ENCODE measurements around the gene TMEM217. TPM values are rescaled to one million over a fixed set of nuclear protein-coding genes. Genes with fewer than 3 reads are reported as not detected.

TMEM217 gene
- total and polyA plus RNA-seq, 2 of the 8 experiments (the other 6 are each of a cell fraction or from before 2014, with no cell fraction given), result 0.60 to 1.1 TPM

DNA sequence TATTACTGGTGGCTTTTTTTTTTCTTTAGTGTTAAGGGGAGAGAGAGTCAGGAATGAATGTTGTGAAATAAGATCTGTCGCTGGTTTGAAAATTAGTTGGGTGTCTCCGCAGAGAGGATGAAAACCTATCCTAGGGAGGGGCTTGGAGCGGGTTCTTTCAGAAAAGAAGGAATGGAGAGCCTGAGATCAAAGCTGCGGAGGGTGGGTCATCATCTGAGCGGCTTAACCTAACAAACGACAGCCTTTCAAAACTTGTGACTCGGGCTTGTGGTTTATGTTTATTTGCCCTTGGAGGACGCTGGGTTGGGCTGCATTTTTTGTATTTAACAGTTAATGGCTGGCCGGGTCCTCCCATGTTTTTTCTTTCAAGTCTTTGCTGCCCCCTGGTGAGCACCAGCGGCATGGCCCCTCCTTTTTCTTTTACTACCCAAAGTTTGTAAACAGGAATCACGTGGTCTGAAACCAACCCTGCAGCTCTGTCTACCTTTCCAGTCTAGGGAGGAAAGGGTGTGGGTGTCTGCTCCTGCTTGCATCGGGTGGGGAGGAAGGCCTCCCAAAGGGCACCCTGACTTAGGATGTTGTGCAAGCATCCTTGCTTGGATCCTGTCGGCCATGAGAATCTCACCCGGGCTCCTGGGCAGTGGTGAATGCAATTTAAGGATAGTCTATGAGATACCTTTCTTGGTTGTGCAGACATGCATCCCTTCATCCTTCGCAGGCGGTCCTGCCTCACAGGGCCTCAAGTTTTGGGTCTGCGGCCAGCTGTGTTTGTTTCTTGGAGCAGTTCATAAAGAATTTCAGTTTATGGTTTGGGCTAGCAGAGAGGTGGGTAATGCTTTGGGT is 85.8 kb downstream of the TMEM217 start (continued):
- TF ChIP-seq, protein P1, sequence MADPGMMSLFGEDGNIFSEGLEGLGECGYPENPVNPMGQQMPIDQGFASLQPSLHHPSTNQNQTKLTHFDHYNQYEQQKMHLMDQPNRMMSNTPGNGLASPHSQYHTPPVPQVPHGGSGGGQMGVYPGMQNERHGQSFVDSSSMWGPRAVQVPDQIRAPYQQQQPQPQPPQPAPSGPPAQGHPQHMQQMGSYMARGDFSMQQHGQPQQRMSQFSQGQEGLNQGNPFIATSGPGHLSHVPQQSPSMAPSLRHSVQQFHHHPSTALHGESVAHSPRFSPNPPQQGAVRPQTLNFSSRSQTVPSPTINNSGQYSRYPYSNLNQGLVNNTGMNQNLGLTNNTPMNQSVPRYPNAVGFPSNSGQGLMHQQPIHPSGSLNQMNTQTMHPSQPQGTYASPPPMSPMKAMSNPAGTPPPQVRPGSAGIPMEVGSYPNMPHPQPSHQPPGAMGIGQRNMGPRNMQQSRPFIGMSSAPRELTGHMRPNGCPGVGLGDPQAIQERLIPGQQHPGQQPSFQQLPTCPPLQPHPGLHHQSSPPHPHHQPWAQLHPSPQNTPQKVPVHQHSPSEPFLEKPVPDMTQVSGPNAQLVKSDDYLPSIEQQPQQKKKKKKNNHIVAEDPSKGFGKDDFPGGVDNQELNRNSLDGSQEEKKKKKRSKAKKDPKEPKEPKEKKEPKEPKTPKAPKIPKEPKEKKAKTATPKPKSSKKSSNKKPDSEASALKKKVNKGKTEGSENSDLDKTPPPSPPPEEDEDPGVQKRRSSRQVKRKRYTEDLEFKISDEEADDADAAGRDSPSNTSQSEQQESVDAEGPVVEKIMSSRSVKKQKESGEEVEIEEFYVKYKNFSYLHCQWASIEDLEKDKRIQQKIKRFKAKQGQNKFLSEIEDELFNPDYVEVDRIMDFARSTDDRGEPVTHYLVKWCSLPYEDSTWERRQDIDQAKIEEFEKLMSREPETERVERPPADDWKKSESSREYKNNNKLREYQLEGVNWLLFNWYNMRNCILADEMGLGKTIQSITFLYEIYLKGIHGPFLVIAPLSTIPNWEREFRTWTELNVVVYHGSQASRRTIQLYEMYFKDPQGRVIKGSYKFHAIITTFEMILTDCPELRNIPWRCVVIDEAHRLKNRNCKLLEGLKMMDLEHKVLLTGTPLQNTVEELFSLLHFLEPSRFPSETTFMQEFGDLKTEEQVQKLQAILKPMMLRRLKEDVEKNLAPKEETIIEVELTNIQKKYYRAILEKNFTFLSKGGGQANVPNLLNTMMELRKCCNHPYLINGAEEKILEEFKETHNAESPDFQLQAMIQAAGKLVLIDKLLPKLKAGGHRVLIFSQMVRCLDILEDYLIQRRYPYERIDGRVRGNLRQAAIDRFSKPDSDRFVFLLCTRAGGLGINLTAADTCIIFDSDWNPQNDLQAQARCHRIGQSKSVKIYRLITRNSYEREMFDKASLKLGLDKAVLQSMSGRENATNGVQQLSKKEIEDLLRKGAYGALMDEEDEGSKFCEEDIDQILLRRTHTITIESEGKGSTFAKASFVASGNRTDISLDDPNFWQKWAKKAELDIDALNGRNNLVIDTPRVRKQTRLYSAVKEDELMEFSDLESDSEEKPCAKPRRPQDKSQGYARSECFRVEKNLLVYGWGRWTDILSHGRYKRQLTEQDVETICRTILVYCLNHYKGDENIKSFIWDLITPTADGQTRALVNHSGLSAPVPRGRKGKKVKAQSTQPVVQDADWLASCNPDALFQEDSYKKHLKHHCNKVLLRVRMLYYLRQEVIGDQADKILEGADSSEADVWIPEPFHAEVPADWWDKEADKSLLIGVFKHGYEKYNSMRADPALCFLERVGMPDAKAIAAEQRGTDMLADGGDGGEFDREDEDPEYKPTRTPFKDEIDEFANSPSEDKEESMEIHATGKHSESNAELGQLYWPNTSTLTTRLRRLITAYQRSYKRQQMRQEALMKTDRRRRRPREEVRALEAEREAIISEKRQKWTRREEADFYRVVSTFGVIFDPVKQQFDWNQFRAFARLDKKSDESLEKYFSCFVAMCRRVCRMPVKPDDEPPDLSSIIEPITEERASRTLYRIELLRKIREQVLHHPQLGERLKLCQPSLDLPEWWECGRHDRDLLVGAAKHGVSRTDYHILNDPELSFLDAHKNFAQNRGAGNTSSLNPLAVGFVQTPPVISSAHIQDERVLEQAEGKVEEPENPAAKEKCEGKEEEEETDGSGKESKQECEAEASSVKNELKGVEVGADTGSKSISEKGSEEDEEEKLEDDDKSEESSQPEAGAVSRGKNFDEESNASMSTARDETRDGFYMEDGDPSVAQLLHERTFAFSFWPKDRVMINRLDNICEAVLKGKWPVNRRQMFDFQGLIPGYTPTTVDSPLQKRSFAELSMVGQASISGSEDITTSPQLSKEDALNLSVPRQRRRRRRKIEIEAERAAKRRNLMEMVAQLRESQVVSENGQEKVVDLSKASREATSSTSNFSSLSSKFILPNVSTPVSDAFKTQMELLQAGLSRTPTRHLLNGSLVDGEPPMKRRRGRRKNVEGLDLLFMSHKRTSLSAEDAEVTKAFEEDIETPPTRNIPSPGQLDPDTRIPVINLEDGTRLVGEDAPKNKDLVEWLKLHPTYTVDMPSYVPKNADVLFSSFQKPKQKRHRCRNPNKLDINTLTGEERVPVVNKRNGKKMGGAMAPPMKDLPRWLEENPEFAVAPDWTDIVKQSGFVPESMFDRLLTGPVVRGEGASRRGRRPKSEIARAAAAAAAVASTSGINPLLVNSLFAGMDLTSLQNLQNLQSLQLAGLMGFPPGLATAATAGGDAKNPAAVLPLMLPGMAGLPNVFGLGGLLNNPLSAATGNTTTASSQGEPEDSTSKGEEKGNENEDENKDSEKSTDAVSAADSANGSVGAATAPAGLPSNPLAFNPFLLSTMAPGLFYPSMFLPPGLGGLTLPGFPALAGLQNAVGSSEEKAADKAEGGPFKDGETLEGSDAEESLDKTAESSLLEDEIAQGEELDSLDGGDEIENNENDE (IDR thresholded peaks at IDR 0.05; ENCODE audit: insufficient replicate concordance, low read length), result no peak
- no peak for TF ChIP-seq SUZ12 (IDR thresholded peaks at IDR 0.05; ENCODE audit: low read length)
